NCI-H774 (cell line): Measurements from ENCODE around the gene PCED1B.

Experiments used
- DNase-seq: peaks from one replicate; lab custom pipeline; 2025; lab: John Stamatoyannopoulos, UW

The PCED1B gene

GRCh38 chr12:47067771-47068431 is 11.5 kb upstream of the PCED1B start:
- no peak for DNase-seq

- DNase-seq, result no peak
Measured at GRCh38 chr12:47068539-47068938, 10.9 kb upstream of the PCED1B start.

DNA sequence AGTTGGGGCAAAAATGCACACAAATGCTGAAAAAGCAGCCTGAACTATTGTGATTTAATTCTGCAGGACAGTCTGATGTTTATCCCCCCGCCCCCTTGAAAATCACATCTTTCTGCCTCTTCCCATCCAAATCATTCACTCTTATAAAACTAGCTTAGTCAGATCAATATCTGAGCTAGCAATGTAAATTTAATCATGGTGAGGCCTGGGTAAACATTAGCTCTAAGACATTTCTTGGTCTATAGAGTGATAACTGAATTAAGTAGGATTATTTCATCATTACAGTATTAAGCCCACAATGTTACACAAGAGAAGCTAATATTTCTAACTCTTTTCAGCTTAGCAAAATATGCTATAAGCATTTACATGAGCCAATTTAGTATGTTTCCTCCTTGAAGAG is 9.1 kb upstream of the PCED1B start:
- DNase-seq, result no peak

GRCh38 chr12:47071241-47071852 is 8.1 kb upstream of the PCED1B start:
- peak; percentile 29 for DNase-seq

- no peak for DNase-seq
Measured at GRCh38 chr12:47073951-47074350, 5.5 kb upstream of the PCED1B start.

DNA sequence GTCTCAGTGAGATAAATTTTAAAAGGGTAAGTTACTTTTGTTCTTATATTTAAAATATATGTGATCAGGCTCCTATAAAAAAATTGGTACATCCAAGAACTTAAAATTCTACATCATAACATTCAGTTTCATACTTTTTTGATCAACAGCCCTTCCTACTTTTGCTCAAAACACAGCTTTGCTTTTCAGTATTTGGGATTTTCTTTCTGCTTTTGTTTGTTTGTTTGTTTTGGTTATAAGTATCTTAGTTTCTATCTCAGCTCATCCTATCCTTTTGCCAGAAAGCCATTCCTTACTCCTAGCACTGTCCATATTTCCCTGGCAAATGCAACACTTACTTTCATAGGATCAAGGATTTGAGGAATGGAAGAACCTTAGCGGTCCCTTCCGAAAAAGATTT is 4.7 kb upstream of the PCED1B start:
- no peak for DNase-seq

DNA sequence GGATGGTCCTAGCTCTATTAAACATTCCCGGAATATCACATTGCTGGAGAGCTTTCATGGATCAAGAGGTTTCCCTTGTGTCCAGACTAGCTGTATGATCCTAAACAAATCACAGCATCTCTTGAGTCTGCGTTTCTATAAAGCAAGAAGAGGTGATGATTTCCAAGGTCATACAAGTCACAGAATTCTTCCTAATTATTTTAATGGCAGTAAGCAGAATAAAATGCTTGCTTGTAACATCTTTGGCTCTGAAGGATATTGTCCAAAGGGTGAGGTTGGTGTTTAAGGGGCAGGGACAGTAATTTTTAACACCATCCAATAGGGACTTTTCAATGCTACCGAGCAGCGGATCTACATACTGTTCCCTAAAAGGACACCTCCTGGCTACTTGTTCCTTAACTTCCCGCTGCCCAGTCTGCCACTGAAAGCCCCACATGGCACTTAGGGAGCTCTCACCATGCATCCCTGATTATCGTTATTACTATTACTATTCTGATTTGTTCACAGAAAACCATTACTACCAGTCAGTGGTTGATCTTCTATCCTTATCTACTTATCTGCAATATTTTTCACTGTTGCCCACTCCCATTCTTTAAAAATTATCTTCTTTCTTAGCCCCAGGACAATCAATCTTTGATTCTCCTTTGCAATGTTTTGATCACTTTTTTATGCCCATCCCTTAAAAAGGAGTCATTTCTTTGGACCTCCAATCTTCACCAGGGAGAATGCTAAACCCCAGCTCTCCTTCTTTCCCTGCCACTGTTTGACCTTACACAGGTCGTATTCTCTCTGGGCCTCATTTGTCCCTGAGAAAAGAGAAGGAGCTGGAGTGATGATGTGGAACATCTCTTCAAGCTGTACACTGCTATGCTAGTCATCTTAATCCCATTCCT is 4.0 kb upstream of the PCED1B start:
- no peak for DNase-seq

DNA sequence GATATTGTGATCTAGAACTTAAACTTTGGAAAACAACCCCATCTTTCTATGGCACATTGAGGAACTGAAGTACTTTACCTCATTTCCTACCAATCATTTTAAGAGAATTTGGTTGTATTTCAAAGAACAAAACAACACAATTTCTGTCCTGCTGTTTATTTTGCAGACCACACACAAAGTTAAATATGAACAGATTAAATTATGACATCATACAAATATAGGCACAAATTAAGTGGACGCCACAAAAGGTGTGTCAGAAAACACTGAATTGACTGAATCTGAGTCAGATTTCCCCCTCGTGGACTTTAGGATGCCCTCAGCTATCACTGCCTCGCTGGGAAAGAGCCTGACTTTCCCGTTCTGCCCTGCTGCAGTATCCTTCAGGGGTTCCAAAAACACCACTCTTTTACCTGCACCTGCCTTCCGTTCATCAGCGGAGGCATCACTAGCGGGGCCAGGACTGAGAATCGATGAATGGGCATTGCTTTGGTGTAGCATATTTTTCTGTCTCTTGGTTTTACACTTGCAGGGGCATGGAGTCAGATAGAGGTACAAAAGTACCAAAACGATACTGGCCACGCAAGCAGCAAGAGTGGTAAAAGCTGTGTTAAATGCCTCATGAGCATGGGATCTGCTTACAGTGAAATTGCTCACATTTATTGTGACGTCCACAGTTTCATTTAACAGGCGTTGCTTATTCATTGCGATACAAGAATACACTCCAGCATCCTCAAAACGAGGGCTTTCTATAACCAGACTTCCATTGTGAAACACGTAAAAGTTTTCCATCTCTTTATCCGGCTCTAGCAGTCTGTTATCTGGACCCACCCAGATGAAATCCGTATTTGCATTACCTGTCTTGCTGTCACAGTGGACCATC is 2.0 kb upstream of the PCED1B start:
- DNase-seq, result no peak

DNA sequence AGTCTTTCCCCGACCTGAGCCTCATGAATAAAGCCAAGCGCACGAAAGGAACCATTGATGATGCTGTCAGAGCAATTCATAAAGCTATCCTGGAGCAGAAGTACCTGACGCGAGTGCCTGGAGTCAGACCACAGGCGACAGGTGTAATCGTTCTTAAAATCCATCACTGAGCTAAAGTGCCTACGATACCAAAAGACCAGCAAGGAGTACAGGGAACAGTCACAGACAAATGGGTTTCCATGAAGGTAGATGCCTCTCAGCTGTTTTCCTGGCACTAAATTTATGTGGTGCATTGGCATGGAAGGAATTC is 1.4 kb upstream of the PCED1B start:
- no peak for DNase-seq

- peak; percentile 49 for DNase-seq
Measured at GRCh38 chr12:47078733-47079467, 521 bp upstream of the PCED1B start.

- peak; percentile 87 for DNase-seq
Measured at GRCh38 chr12:47079981-47080724, 732 bp downstream of the PCED1B start.

GRCh38 chr12:47080725-47081502 is 1.5 kb downstream of the PCED1B start:
- DNase-seq, result peak; percentile 79

DNA sequence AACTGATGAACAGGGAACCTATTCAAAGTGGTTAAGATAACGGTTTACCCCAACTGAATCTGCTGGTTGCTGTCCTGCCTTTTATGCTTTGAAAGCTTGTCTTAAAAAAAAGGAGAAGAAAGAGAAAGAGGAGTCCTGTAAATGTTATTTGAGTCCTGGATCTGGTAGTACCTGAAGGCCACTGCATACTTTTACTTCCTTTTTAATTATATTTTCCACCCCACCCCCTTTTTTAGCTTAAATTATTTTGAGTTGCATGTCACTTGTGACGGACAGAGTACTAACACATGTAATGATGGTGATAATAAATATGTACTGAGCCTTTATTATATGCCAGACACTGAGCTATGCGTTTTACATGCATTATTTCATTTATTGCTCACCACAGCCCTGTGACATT is 2.9 kb downstream of the PCED1B start:
- DNase-seq, result no peak

- peak; percentile 35 for DNase-seq
Measured at GRCh38 chr12:47082796-47083621, 3.6 kb downstream of the PCED1B start.

- no peak for DNase-seq
Measured at GRCh38 chr12:47084172-47084571, 4.8 kb downstream of the PCED1B start.

DNA sequence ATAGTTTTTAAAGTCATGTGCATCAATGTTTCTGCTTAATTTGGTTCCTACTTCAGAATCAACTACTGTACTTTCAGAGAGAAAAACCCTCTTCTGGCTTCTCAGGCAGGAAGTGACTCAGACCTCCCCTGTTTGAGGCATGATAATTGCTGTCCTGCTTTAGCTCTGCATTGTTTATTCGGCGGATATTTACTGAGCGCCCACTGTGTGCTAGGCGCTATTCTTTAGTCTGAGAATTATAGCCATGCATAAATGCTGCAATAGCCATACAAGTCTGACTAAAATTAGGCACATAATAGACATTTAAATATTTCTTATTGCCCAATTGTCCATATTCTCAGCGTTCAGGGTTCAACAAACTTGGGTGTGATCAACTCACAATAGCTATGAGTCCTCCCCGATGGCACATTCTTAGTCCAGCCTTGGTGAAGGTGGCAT is 6.4 kb downstream of the PCED1B start:
- peak; percentile 90 for DNase-seq

- peak; percentile 56 for DNase-seq
Measured at GRCh38 chr12:47087088-47087688, 7.8 kb downstream of the PCED1B start.
